GM18517 (cell line): ENCODE results near the gene RAB24.

Experiments
- ATAC-seq: cut with Tn5 transposase; IDR thresholded peaks from one replicate; pipeline ENCODE4 v1.9.1; 2021; ENCODE audit warnings: mild to moderate bottlenecking, moderate library complexity; ENCODE audit not compliant: unreplicated experiment

The RAB24 gene

DNA sequence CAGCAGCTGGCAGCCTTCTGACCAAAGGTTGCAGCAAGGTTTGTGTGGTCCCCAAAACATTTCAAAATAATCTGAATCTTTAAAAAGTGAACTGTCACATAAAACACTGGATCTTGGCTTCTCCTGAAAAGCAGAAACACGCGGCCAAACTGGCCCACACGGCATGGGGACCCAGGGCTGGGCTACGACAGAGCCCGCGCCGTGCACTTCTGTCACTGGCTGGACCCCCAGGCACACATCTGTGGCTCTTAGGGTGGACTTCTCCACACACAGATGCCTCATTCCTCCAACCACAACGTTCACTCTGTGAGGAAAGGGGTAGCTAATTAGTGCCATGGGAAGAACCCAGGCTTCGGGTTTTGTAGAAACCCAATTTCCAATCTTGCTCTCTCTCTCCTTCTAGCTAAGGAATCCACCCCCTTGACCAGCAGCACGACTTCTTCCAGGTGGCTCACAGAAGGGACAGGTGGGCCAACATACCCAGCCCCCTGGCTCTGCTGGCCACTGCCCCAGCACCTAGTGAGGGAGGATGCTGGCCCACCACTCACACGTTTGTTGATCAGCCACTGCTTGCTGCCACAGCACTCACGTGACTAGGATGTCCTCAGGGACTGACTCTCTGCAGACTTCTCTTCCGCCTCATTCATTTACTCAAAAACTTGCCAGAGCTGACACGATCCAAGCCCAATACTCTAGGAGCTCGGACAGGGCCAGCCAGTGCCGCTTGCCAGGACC is 30.1 kb upstream of the RAB24 start:
- no peak for ATAC-seq

DNA sequence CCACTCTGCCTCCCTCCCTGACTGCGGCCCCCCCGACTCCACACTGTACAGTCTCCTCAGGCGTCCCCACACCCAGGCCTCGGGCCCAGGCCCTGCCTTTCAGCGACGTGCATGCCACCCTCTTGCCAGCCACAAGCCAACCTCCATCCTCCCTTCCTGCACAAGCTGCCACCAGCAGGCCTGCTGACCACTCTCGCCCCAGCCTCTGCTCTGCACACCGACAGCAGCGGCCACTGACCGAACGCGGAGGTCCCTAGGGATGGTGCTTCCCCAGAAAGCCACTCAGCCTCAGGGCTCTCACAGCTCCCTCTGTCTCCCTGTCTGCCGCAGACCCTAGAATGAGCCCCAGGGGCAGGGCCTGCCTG is 29.4 kb upstream of the RAB24 start:
- no peak for ATAC-seq

DNA sequence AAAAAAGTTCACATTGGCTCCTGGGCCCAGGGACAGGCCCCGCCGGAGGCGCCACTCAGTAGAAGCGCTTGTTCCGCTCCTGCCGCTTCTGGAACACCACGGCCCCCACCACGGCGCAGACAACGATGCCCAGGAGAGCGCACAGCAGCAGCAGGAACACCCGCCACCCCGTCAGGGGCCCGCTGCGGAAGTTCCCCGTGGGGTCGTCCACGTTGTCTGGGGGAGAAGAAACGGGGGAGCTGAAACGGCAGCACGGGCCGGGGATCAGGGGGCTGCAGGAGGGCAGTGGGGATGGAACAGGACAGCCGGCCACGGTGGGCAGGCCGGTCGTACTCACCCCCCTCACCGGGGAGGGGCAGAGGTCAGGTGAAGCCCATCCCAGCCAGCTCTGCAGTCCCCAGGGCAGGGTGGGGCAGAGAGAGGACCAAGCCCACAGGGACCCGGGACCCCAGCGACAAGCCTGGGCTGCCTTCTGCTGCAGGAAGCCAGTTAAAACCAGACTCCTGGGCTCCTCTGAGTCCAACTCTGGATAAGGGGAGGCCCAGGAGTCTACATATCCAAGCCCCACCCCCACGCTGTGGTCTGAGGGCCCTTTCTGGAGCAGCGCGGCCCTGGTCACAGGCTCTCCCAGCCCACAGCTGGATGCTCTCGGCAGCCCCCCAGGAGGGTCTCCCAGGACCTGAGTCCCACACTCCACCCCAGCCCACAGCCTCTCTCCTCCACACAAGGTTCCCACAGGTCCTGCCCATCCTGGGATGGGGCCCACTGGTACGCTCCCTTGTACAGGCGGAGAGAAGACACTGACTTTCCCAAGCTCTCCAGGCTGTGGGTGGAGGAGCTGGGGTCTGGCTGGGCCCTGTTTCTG is 28.7 kb upstream of the RAB24 start:
- ATAC-seq, result no peak

DNA sequence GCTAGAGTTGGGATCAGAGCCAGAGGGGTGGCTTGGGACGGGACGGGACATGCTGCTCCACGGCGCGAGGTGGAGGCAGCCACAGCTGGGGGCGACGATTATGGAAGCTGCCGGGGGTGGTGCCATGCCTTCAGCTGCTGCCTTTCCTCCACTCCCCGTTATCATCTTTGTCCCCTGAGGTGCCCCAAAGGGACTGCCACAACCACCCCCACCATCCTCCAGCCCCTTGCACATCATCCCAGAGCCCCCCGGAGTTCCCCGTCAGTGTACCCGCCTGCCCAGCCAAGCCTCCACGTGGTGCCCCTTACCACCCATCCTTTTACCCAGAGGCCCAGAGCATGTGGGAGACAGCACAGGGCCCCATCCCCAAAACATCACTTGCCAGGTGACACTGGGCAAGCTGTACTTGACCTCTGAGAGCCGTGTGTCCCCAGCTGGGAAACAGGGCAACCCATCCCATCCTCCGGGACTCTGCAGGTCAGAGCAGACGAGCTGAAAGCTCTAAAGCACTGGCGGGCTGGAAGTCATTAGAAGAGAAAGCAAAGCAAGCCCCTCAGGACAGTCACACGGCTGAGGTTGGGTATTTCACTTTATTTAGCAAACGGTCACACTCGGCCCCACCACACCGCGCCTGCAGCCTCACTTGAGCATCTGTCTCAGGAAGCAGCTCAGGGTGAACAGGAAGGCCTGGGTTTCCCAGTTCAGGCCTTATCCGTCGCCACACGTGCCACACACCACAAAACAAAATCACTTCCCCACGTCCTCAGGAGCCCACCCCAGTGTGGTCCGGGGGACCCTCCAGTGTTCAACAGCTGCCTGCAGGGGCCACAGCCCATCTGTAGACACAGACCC is 27.7 kb upstream of the RAB24 start:
- ATAC-seq, result no peak

DNA sequence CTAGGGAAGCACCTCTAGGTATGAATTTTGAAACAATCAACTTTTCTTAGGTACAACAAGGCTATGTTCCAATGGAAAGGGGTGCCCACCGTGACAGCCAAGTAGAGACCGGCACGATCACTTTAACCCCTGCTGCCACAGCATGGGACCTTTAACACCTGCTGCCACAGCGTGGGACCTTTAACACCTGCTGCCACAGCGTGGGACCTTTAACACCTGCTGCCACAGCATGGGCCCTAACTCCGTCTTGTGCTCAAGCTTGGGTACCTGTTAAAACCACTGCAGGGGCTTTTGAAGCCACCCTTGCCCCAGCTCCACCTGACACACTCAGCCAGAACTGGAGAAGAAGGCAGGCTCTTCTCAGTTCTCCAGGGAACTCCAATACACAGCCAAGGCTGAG is 26.4 kb upstream of the RAB24 start:
- ATAC-seq, result no peak

DNA sequence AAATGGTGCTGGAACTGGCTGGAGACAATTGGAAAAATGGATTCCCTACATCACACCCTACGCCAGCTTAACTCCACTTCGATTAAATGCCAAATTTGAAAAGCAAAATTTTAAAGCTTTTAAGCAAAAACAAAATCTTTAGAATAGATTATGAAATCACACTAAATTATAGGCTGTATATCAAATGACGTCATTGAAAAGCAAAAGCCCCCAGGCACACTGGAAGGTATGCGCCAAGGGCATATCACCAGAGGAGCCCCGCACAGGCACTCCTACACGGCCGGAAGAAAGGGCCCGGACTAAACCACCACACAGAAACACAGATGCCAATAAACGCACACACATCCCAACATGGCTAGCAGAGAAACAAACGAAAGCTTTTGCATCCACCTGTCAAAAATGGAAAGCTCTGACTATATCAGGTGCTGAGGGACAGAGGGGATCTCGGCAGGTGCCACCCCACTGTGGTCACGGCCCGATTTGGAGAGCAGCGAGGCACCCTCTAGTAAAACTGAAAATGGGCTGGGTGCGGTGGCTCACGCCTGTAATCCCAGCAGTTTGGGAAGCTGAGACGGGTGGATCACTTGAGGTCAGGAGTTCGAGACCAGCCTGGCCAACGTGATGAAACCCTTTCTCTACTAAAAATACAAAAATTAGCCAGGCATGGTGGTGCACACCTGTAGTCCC is 25.2 kb upstream of the RAB24 start:
- ATAC-seq, result no peak

DNA sequence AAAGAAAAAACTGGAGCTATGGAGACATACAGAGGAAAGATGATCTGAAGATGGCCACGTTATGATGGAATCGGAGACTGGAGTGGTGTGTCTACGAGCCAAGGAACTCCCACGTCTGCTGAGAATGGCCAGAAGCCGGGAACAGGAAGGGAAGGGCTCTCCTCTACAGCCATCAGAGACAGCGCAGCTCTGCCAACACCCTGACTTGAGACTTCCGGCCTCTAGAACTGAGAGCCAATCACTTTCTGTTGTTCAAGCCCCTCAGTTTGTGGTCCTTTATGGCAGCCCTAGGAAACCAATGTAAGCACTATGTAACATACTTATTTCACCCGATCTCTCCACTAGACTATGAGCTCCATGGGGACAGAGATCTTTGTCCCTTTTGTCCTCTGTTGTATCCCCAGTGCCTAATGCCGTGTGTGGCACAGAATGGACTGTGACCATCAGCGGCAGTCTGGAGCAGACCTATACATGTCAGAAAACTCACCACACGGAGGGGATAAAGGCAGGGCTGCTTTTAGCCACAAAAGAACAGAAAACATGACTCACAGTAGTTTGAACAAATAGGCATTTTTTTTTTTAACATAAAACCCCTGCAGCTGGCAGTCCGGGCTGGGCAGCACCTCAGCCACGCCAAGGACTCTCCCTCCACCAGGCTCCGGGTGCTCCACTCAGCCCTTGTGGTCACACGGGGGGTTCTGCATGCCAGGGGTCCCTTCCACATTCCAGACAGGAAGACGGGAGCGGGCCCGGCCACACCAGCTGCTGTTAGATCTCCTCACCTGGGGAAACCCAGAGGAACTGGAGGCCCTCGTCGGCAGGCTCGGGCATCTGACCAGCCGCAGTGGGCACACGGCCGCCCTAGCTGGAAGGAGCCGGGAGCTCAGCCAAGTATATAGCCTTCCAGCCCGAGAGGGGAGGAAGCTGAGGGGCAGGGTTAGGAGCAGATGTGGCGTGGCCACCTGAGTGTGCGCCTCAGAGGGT is 24.3 kb upstream of the RAB24 start:
- ATAC-seq, result no peak

DNA sequence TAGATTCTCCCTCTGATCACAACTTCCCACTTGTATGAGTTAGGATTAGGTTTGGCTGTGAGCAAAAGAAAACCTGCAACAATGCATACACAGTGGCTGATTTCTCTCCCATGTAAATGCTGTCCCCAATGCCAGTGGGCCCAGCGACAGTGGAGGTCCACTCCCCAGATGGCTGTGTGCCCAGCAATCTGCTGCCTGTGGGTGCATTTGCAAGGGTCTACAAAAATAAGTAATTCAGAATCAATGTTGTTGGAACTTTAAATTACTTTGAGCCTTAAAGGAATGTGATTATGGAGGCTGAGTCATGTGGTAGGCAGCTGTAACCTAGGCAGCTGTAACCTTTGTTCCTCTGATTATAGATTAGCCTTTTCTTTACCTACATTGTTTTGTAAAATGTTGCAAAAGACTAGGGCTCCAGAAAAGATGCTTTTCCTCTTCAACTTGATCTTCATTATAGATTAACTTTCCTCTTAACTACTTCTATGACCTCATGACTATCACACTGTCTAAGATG is 22.4 kb upstream of the RAB24 start:
- no peak for ATAC-seq

DNA sequence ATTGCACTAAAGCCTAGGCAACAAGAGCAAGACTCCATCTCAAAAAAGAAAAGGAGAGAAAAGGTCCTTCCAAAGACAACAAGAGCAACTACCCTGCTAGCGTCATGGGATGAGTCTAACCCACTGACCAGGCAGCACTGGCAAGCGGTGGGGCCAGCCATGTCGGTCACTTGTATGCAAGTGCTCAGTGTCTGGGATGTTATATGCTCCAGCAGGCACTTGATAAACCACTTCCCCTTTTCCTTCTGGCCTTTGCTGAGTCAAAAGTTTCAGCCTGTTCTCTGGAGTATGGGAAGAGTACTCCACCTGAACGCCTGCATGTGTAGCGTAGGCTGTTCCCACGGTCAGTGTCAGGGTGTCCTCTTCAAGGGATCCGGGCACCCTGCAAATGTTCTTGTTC is 17.4 kb upstream of the RAB24 start:
- no peak for ATAC-seq

DNA sequence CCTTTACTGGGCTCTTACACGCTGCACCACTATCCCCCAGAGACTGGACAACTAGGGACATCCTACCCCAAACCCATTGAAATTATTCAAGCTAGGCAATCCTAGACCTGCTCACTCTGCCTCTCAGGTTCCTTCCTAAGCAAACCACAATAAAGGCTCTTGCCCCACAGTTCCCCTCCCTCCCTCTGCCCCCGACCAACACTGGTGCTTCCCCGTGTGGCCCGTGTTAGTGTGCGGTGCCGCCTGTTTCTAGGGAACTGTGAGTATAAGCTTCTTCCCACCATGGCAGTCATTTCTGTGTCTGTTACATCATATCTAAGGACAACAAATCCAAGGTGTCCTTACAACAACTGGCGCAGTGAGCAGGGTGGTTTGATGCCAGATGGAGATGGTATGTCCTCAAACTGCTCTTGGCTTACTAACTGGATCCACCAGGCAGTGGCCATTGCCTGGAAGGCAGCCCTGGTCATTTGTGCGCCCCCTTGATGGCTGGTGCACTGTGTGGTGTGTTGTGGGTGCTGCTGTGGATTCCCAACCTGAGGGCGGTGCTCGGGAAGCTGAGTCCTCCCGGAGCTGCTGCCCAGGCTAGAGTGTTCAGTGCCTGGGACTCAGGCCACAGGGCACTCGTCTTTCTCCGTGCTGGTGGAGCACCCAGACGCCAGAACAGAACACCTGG is 16.5 kb upstream of the RAB24 start:
- ATAC-seq, result no peak

DNA sequence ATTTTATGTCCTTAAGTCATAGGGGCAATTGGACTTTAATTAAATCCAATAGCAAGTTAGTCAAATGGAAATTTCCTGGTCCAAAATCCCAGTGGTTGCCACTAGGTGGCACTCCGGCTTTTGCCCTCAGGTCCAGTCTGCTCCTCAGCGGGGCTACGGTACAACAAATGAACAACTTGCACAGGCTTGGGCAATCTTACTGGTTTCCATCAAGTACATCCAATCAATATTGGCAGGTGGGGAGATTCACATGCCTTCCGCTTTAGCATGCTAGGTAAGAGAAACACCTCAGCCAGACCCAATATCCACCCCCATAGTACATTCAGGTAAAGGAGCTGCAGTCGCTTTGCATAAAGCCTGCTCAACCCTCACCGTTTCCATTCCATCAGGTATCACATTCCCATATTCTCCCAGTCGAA is 14.4 kb upstream of the RAB24 start:
- no peak for ATAC-seq

DNA sequence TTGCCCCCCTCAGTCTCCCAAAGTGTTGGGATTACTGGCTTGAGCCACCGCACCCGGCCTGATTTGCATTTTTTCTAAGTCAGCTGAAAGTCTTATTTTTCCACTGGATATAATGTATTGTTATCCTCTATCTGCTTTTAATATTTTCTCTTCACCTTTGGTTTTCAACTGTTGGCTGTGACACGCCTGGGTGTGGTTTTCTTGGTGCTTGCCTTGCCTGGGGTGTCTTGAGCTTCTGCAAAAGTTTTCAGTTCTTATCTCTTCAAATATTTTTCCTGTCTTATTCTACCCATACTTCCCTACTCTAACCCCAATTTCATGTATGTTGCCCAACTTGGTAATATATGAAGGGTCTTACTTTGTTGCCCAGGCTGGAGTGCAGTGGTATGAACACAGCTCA is 12.5 kb upstream of the RAB24 start:
- no peak for ATAC-seq

DNA sequence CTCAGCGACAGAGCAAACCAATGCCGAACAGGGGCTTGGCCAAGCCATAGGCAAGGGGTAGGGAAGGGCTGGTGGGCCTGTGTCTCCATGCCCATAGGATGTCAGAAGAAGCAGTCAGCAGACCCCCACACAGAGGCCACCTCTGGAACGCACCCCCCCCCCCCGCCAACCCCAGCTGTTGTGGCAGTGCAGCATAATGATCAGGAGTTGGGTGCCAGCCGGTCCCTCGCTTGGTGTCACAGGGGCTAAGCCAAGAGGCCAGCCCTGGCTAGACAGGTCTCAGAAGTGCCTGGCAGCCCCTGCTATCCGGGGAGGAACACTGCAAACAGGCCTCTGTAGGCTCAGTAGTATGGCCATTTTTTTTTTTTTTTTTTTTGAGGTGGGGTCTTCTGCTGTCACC is 11.9 kb upstream of the RAB24 start:
- ATAC-seq, result no peak

DNA sequence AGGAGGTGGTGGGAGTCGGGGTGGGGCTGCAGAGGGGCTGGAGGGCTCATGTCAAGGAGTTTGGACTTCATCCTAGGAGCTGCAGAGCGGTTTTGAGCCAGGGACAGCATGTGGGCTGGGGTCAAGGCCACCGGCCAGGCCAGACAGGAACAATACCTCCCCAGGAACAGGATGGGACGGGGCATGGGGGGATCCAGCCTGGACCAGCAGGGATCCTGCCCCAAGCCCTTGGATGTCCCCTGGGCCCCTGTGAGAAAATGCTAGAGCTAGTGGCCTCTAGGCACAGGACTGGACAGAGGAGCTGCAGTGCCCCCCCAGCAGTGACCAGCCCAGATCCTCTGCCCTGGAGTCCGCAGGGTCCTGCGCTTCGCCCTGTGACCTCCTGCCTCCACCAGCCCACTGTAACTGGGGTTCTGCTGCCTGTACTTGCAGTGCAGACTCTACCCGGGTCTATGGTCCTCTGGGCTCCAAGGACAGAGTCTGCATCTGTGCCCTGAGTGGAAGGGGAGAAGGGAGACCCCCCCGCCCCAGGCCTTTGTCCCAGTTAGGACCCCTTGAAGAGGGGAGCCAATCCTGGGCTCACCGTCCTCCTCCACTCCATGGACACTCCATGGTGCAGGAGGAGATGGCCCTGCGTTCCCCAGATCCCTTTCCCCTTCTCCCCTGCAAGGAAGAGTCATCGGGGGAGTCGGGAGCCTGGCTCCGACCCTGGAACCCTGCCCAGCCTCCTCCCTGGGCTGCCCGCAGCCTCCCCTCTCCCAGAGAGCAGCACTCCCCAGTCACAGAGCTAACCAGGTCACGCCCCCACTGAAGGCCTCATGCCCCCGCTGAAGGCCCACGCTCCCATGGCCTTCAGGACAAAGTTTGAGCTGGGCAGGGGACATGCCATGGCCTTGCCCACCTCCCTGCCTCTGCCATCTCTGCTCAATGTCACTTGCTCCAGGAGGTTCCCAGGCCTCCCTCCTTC is 11.1 kb upstream of the RAB24 start:
- no peak for ATAC-seq

DNA sequence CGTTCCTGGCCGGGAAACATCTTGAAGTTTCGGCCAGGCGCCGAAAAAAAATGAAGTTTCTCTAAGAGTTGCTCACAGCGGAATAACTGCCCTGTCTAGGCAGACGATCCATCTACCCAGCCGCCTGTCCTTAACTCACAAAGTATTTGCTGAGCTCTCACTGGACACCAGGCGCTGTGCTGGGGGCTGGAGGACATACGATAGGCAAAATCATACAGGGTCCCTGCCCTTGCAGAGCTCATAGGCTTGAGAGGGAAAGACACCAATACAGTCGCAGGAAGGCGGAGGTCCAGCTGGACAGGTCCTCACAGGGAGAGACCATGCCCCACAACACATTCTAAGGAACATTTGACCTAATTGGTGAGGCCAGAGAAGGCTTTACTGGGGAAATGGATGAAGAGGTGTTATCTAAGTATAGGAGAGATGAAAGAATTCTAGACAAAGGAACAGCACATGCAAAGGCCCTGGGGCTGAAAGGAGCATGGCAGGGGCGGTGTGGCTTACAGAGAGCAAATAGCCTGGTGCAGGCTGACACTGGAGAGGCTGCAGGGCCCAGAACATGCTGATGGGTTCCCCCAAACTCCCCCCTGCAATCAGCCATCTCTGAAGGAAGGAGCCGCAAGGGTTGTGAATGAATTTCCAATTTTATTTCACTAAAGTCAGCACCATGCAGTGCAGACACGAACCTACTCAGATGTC is 10.2 kb upstream of the RAB24 start:
- no peak for ATAC-seq

DNA sequence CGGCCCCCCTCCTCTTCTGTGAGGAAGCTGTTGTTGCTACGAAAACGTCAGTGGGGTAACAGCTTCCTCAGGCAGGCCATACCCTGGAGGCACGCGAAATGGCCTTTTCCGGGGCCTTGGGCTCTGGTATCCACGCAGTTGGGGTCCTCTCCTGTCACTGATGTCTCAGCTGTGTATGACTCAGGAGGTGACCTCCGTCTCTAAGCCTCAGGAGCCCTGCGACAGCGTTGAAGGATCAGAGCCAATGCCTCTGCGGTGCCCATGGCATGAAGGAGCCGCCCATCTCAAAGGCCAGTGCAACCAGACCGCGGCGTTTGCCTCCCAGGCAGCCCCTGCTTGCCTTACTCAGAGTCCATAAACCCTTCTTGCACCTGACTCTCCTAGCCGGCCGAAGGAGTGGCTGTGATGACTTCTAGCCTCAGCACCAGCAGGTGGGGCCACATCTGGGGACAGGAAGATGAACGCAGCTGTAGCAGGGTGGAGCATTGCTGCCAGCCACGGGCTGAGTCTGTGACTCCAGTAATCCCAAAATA is 9.2 kb upstream of the RAB24 start:
- peak; percentile 35 for ATAC-seq
